GM13977 (cell line): ENCODE measurements around the gene CECR2.

Experiments used
- DNase-seq: peaks from one replicate; pipeline ENCODE4 v3.0.0; 2012; ENCODE audit warnings: low spot score
- in situ Hi-C: fragments of 300-500 bp; cut with MboI; formaldehyde crosslinking; loops from one replicate; pipeline ENCODE4 v1.12.0; 2022; ENCODE audit warnings: low sequenced_read_pairs, low pct_unique_long_range_greater_than_20kb, mixed read lengths, inconsistent platforms; ENCODE audit not compliant: unreplicated experiment
- TF ChIP-seq, protein P1 (sequence below): IDR thresholded peaks from 2 replicates; pipeline ENCODE4 v1.5.1; 2012; ENCODE audit warnings: mild to moderate bottlenecking, control low read depth; ENCODE audit not compliant: insufficient read depth; ENCODE audit errors: extremely low read depth, missing control alignments

CECR2 gene

DNA sequence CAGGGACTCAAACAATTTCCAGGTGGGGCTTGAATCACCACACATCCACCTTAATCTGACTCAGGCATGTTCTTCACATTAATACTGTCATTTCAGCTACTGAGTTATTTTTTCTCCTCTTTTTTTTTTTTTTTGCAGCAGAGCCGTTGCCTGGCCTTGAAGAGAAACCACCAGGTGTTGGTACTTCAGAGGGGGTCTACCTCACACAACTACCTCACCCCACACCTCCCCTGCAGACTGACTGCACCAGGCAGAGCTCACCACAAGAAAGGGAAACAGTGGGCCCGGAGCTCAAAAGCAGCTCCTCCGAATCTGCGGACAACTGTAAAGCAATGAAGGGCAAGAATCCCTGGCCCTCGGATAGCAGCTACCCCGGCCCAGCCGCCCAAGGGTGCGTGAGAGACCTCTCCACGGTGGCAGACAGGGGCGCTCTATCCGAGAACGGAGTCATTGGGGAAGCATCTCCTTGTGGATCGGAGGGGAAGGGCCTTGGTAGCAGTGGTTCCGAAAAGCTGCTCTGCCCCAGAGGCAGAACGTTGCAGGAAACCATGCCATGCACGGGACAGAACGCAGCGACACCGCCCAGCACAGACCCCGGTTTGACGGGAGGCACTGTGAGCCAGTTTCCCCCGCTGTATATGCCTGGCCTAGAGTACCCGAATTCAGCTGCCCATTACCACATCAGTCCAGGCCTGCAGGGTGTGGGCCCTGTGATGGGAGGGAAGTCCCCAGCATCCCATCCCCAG is 178.9 kb downstream of the CECR2 start:
- in situ Hi-C loops = no loop called here
- TF ChIP-seq, protein P1, sequence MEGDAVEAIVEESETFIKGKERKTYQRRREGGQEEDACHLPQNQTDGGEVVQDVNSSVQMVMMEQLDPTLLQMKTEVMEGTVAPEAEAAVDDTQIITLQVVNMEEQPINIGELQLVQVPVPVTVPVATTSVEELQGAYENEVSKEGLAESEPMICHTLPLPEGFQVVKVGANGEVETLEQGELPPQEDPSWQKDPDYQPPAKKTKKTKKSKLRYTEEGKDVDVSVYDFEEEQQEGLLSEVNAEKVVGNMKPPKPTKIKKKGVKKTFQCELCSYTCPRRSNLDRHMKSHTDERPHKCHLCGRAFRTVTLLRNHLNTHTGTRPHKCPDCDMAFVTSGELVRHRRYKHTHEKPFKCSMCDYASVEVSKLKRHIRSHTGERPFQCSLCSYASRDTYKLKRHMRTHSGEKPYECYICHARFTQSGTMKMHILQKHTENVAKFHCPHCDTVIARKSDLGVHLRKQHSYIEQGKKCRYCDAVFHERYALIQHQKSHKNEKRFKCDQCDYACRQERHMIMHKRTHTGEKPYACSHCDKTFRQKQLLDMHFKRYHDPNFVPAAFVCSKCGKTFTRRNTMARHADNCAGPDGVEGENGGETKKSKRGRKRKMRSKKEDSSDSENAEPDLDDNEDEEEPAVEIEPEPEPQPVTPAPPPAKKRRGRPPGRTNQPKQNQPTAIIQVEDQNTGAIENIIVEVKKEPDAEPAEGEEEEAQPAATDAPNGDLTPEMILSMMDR = no peak
- DNase-seq = no peak

DNA sequence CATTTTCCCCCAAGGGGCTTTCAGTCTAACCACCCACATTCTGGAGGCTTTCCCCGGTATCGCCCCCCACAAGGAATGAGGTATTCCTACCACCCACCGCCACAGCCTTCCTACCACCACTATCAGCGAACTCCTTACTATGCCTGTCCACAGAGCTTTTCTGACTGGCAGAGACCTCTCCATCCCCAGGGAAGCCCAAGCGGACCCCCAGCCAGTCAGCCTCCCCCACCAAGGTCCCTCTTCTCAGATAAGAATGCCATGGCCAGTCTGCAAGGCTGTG is 179.4 kb downstream of the CECR2 start:
- DNase-seq = no peak
- in situ Hi-C loops = no loop called here
- TF ChIP-seq, protein P1 = no peak

DNA sequence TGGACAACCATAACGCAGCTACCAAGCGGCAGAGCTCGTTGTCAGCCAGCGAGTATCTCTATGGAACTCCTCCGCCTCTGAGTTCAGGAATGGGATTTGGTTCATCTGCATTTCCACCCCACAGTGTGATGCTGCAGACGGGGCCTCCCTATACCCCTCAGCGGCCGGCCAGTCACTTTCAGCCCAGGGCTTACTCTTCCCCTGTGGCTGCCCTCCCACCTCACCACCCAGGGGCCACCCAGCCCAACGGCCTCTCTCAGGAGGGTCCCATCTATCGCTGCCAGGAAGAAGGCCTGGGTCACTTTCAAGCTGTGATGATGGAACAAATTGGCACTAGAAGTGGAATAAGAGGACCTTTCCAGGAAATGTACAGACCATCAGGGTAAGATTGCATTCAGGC is 179.9 kb downstream of the CECR2 start:
- DNase-seq = no peak
- TF ChIP-seq, protein P1 = no peak
- in situ Hi-C loops = no loop called here

DNA sequence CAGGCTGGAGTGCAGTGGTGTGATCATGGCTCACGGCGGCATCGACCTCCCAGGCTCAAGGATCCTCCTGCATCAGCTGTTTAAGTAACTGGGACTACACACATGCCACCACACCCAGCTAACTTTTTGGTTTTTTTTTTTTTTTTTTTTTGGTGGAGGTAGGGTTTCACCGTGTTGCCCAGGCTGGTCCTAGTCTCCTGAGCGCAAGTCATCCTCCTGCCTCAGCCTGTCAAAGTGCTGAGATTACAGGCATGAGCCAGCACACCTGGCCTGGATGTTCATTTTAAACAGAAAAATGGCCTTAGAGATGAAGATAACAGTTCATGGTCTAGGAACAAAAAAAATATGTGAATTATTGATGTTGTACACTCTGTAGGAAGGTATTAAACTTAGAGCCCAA is 180.4 kb downstream of the CECR2 start:
- no peak for DNase-seq
- TF ChIP-seq, protein P1 = no peak
- in situ Hi-C loops = no loop called here

DNA sequence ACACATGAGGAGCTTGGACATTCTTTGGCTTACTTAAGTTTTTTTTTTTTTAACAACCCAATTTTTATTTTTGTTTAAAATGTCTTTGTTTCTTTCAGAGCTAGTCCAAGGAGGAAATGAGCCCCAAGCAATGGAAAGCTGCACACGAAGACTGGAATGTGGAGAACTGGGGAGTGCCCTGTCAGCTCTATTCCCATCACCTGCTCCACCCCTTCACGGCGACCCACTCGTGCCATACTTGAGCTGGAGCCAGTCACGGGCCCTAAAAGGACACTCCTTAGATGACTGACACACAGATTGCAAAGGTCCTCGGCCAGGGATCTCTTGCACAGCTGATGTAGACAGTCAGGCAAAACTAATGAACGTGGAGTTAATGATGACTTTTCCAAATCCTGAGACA is 183.5 kb downstream of the CECR2 start:
- in situ Hi-C loops = no loop called here
- TF ChIP-seq, protein P1 = no peak
- no peak for DNase-seq

DNA sequence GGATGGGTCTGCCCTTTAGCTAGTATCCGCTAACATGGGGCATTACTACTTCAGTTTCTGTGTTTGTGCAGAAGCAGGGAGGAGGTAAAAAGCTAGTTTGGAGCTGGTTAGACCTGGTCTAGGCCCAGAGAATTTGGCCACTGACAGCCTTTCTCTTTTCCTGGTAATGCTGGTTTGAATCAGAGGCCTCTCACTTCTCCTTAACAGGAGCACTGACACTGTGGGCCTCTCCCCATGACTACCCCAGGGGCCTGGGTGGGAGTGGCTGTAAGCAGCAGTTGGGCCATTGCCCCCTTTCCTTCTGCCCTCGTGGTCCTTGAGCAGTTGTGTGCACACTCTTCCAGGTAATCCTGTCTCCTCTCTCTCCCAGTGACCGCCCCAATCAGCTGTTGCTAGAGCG is 185.6 kb downstream of the CECR2 start:
- in situ Hi-C loops = no loop called here
- TF ChIP-seq, protein P1 = no peak
- DNase-seq = no peak
